Stomach (tissue), 9 donors: ENCODE data around the gene RREB1. TPM values are rescaled to one million over a fixed set of nuclear protein-coding genes. Genes with fewer than 3 reads are reported as not detected.

ENCODE experiments used
- DNase-seq, 2 donors: peaks; one replicate each; pipeline versions ENCODE4 v3.0.0 to v3.0.0-alpha.2; 2013 to 2019
- H3K27ac ChIP-seq, 5 donors: fragments of 200-600 bp in 4 of 5; sonication (generic) in 4 of 5; one replicate each; pipeline ENCODE4 v1.5.1; 2013 to 2019; ENCODE audit warnings: mild to moderate bottlenecking in 1 of 5, moderate library complexity in 1 of 5
- H3K27me3 ChIP-seq, 3 donors: fragments of 200-600 bp; sonication (generic); one replicate each; pipeline ENCODE4 v1.5.1; 2017 to 2019; ENCODE audit warnings: mixed run types in 1 of 3
- H3K36me3 ChIP-seq, 4 donors: fragments of 200-600 bp; sonication (generic); 1 replicate in 3 of 4; 2 replicates in 1 of 4; pipeline ENCODE4 v1.5.1; 2016 to 2019
- H3K4me1 ChIP-seq, 4 donors: fragments of 200-600 bp; sonication (generic); one replicate each; pipeline ENCODE4 v1.5.1; 2016 to 2019
- H3K4me3 ChIP-seq, 4 donors: fragments of 200-600 bp; sonication (generic) in 3 of 4; one replicate each; pipeline ENCODE4 v1.5.1; 2016 to 2019; ENCODE audit warnings: mild to moderate bottlenecking in 1 of 4
- H3K9me3 ChIP-seq, 4 donors: fragments of 200-600 bp; sonication (generic); one replicate each; pipeline ENCODE4 v1.5.1; 2016 to 2019
- EP300 ChIP-seq: sonication (generic); formaldehyde crosslinking; IDR thresholded peaks from one replicate; pipeline ENCODE4 v1.6.1; 2017; ENCODE audit warnings: antibody characterized with exemption
- POLR2A ChIP-seq, 4 donors: fragments of 450-650 bp; IDR thresholded peaks; one replicate each; pipeline ENCODE4 v1.6.1; 2016; ENCODE audit warnings: antibody characterized with exemption in 4 of 4, control low read depth in 2 of 4, mild to moderate bottlenecking in 1 of 4, moderate library complexity in 1 of 4
- POLR2AphosphoS5 ChIP-seq, 3 donors: sonication (generic); formaldehyde crosslinking; IDR thresholded peaks; one replicate each; pipeline ENCODE4 v1.6.1; 2016; ENCODE audit warnings: antibody characterized with exemption in 3 of 3
- WGBS, 5 donors: extraction: QIAGEN DNeasy Blood & Tissue Kit in 3 of 5; methylation state at CpG; one replicate each; pipeline versions ENCODE4 v1.1.5 to v1.1.7; 2013 to 2018; 5-methylcytosine and 5-hydroxymethylcytosine counted together
- intact Hi-C: fragments of 100-400 bp; cut with DNase I; formaldehyde crosslinking; loops from one replicate; pipeline ENCODE4 v1.15.1; 2023; ENCODE audit warnings: low total_unique reads
- polyA plus RNA-seq, 3 donors: library from polyadenylated mRNA; stranded (reverse); fragments of 200-250 nt; gene quantifications; one replicate each; pipeline ENCODE4 v1.2.3, GENCODE V29; 2013
- total RNA-seq, 5 donors: library from RNA; depleted of rRNA; stranded (reverse); fragments of >200 nt; gene quantifications; one replicate each; pipeline versions ENCODE4 v1.1.0 to v1.2.3, GENCODE V29; 2014 to 2016
- TF ChIP-seq, protein P1 (sequence below), 7 experiments: fragments of 450-650 bp in 4 of 7; fragments of 200-600 bp in 3 of 7; sonication (generic) in 3 of 7; IDR thresholded peaks; one replicate each; pipeline ENCODE4 v1.5.1; 2016 to 2019; ENCODE audit warnings: antibody characterized with exemption in 7 of 7, control low read depth in 2 of 7, mild to moderate bottlenecking in 1 of 7
- donor health status: healthy with polysubstance abuse.
- donor health status: Bipolar disorder and iron deficiency.
- donor health status: healthy.

Gene RREB1
- total and polyA plus RNA-seq, 8 donors: 4.0 to 125 (median 45.3) TPM

DNA sequence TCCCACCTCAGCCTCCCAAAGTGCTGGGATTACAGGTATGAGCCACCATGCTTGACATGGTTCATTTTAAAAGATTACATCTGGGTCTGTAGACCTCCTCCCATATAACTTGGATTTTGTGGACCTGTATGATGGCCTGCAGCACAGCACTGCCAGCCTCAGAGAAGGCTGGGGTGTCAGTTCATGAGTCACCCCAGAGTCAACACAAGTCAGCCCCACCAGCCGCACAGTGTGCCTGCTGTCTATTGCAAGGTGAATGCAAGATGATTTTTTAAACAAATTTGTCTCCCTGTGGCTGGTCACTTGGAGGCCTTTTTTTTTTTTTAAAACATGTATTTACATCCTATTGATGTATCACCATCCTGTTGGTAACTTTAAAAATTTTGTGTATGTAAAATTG lies 76.7 kb downstream of the RREB1 start:
- intact Hi-C loops: no loop called here
- no peak for DNase-seq
- no peaks in the 10 kb centered on the region for H3K9me3 ChIP-seq
- TF ChIP-seq EP300 (no peak), POLR2A (IDR thresholded peaks at IDR 0.05) (no peak), POLR2AphosphoS5 (IDR thresholded peaks at IDR 0.05) (no peak)
- TF ChIP-seq, protein P1, sequence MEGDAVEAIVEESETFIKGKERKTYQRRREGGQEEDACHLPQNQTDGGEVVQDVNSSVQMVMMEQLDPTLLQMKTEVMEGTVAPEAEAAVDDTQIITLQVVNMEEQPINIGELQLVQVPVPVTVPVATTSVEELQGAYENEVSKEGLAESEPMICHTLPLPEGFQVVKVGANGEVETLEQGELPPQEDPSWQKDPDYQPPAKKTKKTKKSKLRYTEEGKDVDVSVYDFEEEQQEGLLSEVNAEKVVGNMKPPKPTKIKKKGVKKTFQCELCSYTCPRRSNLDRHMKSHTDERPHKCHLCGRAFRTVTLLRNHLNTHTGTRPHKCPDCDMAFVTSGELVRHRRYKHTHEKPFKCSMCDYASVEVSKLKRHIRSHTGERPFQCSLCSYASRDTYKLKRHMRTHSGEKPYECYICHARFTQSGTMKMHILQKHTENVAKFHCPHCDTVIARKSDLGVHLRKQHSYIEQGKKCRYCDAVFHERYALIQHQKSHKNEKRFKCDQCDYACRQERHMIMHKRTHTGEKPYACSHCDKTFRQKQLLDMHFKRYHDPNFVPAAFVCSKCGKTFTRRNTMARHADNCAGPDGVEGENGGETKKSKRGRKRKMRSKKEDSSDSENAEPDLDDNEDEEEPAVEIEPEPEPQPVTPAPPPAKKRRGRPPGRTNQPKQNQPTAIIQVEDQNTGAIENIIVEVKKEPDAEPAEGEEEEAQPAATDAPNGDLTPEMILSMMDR (IDR thresholded peaks at IDR 0.05): no peak
- WGBS, 5 donors: 67 to 87% (median 81%) methylated on average over 1 of the region's 1 CpG
- H3K4me1 ChIP-seq: peaks cover 0 to 28% (median 13%) of the 10 kb centered on the region in 4 donors
- H3K4me3 ChIP-seq: no peak overlapping the region
- H3K27me3 ChIP-seq: no peaks in the 10 kb centered on the region
- H3K36me3 ChIP-seq: peaks cover 31 to 98% (median 91%) of the 10 kb centered on the region in 4 donors
- H3K27ac ChIP-seq: peak overlapping the region in 2 of 5 donors; percentile 70 to 77

DNA sequence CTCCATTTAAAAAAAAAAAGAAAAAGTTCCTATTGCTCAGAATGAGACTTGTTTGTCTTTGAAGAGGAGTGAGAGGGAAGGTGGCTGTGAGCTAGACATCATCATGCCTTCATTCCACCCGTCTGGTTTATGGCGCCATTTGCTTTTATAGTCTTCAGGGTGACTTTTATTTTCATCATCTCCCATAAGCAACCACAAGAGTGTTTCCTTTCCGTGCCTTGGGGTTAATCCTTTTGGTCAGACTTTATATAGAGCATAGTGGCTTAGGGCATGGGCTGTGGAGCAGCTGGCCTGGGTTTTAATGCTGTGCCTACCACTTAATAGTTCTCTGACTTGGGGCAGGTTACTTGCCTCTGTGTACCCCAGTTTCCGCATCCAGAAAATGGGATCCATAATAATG lies 77.8 kb downstream of the RREB1 start:
- H3K9me3 ChIP-seq: no peaks in the 10 kb centered on the region
- DNase-seq: no peak
- peaks cover 35 to 99% (median 91%) of the 10 kb centered on the region in 4 donors for H3K36me3 ChIP-seq
- H3K27ac ChIP-seq: no peak overlapping the region
- WGBS, 5 donors: 94 to 97% (median 96%) methylated on average over 4 of the region's 4 CpGs
- H3K27me3 ChIP-seq: no peaks in the 10 kb centered on the region
- H3K4me3 ChIP-seq: no peak overlapping the region
- H3K4me1 ChIP-seq: peaks cover 0 to 28% (median 13%) of the 10 kb centered on the region in 4 donors
- TF ChIP-seq EP300 (no peak), POLR2A (IDR thresholded peaks at IDR 0.05) (no peak), POLR2AphosphoS5 (IDR thresholded peaks at IDR 0.05) (no peak)
- TF ChIP-seq, protein P1 (IDR thresholded peaks at IDR 0.05): no peak
- intact Hi-C loops: no loop called here

DNA sequence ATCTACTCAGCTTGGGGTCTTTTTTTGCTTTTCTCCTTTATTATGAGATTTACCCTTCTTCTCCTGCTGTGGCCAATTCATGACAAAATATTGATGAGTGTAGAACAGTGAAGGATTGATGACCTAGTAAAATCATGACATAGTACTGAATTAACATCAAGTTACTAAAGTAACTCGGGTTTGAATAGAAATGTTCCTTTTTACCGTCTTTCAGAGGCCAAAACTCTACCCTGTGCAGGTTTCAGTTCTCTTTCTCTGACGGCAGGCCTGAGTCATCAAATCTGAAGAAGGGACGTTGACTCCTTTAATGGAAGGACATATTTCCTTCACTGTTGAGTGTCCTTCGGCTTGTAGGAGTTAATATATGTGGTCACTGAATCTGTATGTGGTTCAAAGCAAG lies 80.7 kb downstream of the RREB1 start:
- TF ChIP-seq, protein P1 (IDR thresholded peaks at IDR 0.05): no peak
- TF ChIP-seq EP300 (no peak), POLR2A (IDR thresholded peaks at IDR 0.05) (no peak), POLR2AphosphoS5 (IDR thresholded peaks at IDR 0.05) (no peak)
- Histone ChIP-seq H3K36me3 (peaks cover 25 to 90% (median 80%) of the 10 kb centered on the region in 4 donors), H3K4me3 (no peak overlapping the region), H3K27me3 (no peaks in the 10 kb centered on the region), H3K27ac (peak overlapping the region in 3 of 5 donors; percentile 1 to 29 (median 18)), H3K9me3 (no peaks in the 10 kb centered on the region), H3K4me1 (peaks cover 0 to 16% (median 9%) of the 10 kb centered on the region in 4 donors)
- DNase-seq: no peak
- 73 to 87% (median 82%) methylated on average over 5 of the region's 5 CpGs for WGBS, 5 donors
- intact Hi-C loops: no loop called here

DNA sequence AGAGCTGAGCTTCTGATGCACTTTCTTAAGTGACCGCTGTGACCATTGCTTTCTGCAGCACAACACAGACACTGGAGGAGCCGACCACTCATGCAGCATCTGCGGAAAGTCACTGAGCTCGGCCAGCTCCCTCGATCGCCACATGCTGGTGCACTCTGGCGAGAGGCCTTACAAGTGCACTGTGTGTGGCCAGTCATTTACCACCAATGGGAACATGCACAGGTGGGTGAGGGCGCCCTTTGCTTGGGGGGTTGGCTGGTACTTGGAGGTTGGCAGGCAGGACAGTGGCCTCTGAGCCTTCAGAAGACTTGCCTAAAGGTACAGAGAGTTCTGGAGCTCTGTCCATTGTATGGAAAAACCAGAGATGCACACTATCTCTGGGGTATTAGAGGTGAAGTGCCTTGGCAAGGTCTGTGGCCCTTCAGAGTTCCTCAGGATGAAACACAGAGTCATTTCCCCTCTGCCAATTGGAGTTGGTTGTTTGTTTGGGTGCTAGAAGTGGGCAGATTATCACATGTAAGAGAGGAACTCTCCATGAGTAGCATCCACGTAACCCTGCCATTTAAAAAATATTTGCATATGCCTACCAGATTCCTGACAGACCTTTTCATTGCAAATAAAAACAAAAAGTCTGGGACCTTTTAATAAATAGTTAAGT lies 81.5 kb downstream of the RREB1 start:
- DNase-seq: no peak
- 90 to 95% (median 92%) methylated on average over 9 of the region's 9 CpGs for WGBS, 5 donors
- Histone ChIP-seq H3K27me3 (no peaks in the 10 kb centered on the region), H3K9me3 (no peaks in the 10 kb centered on the region), H3K4me1 (peaks cover 0 to 9% (median 4%) of the 10 kb centered on the region in 4 donors), H3K27ac (peak overlapping the region in 3 of 5 donors; percentile 1 to 47 (median 18)), H3K36me3 (peaks cover 25 to 90% (median 73%) of the 10 kb centered on the region in 4 donors), H3K4me3 (no peak overlapping the region)
- intact Hi-C loops: no loop called here
- TF ChIP-seq POLR2A (IDR thresholded peaks at IDR 0.05): no peak
- TF ChIP-seq POLR2AphosphoS5 (IDR thresholded peaks at IDR 0.05): no peak
- TF ChIP-seq, protein P1 (IDR thresholded peaks at IDR 0.05): no peak
- TF ChIP-seq EP300: no peak
